ENCODE results near the gene PRRT1.

Gene PRRT1

DNA sequence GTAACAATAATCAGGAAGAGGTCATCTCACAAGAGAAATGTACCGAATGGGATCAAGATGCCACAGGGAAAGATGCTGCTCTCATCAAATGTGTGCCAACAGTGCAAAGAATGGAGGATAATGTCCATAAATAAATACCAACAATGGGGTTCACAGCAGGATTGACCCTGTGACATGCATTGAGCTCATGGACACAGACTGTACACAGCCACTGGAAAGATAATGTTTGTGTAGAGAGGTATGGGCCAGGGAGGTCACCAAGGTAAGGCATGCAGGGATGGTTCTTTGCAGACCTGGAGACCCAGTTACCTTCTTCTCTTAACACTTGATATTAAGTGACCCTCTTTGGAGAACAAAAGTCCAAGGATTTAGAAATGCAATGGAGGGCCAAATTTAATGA lies 22.7 kb upstream of the PRRT1 start:
- FAIRE-seq, result no peak

DNA sequence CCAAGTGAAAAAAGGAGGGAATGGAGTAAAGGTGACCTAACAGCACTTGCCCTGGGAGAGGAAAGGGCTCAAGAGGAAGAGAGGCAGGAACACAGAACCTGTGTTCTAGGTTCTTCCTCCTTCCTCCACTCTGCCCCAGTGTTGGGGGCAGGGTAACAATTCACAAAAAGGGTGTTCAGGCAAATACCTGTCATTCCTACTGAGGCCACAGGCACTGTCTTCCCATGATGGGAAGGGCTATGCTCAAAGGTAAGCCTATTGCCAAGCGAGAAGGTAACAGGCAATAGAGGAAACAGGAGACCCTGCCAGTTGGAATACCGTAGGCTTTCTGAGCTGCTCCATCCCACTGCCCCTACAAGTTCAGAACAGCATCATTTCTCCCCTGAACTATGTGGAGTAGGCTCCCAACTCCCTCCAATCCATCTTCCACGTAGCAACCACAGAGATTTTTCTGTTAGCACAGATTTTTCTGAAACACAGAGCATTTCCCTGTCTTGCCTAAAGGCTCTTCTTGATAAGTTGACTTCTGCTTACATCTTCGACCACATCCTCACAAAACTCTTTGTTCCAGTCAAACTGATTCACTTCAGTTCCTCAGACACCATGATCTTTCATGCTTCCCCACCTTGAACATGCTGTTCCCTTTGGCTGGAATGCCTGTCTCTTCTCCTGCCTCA lies 21.4 kb upstream of the PRRT1 start:
- no peak for FAIRE-seq

DNA sequence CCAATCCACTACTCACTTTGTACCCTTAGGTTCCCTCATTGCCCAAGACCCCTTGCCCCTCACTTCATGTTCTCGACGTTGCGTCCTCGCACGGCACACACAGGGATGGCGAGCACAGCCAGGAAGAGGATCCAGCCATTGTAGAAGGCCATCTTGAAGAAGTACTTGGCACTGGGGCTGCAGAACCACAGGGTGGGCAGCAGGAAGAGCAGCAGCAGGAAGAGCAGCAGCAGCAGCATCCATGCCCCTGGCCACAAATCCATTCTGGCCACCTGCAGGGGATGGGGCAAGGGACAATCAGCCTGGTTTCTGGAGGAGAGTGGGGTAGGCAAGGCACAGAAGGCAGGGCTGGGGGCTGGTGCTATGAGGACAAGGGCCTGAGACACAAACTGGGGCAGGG lies 19.5 kb upstream of the PRRT1 start:
- no peak for FAIRE-seq

DNA sequence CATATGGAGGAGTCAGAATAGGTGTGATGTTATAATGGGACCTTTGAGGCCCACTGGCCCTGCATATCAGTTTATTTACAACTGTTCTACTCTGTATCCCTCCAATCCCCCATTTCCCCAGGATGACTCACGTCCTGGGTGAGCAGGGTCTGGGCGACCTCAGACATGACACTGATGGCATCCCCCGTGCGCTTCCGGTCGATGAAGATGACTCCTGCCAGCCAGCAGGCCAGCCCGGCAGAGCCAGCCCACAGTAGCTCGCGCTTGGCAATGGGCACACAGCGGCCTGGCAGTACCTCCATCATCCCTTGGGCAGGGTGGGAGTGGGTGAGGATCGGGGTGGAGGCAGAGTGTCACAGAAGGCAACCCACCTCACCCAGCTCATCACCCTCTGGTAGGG lies 18.6 kb upstream of the PRRT1 start:
- no peak for FAIRE-seq

DNA sequence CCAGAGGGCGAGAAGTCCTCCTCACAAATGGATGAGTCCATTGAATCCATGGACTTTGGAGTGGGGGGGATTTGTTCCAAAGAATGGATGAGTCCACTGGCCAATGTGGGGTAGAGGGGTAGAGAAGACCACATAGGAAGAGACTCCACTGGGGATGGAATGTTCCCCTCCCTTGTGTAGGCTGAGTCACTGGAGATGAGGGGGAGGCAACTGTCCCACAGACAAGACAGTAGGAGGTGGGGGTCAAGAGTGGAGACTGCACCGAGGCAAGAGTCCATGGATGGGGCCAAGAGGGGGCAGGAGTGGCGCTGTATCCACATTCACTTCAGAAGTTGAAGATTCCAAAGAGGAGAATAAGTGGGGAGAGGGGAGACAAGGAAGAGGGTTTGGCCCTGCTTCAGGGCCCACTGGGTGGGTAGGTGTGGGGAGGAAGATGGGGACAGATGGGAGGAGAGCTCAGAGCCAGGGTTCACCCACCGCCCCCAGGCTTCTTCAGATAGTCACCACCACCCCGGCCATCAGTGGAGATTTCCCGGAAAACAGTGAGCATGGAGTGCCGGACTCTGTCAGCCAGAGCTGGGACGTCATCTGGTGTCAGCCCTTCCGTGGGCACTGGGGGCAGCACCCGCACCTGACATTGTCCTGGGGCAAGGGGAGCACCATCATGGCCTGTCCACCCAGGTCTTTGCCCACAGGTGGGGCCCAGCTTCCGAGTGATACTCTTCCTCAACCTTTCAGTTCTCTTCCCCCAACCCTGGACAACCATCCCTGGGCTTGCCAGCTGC lies 17.3 kb upstream of the PRRT1 start:
- FAIRE-seq, result no peak

DNA sequence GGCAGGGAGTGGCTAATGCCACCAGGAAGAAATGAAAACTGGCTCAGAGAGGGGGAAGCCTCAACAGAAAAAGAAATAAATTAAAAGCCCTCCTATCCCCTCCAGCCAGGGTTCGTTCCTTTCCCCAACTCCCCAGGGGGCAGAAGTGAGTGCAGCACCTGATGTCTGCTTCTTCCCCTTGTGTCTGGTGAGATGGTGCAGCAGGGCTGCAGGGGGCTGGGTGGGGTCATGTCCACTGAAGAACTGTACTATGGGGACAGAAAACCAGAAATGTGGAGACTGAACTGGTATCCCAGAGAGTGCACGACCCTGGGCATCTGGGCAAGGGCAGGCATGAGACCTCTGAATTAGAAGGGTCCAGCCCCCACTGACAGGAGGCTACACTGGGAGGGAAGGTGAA lies 16.6 kb upstream of the PRRT1 start:
- no peak for FAIRE-seq

DNA sequence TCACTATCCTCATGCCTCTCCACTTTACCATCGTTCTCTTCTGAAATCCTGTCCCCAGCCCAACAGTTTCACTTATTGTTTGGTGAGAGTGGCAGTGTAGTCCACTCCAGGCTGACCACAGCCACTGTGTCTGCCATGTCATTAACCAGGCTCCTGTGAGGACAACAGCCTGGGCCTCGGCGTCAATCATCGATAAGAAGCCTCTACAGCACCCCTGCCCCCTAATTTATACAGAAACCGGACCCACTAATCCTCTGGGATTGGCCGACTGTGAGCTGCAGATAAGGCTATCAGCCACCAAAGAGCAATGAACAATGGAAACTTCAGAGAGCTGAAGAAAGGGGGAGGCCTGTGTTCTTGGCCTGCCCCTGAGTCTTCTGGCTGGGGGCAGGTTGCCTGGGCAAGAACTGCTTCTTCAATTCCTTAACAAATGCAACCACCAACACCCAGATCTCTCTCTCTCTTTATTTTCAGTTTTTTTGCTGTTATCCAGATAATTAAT lies 16.1 kb upstream of the PRRT1 start:
- FAIRE-seq, result no peak

DNA sequence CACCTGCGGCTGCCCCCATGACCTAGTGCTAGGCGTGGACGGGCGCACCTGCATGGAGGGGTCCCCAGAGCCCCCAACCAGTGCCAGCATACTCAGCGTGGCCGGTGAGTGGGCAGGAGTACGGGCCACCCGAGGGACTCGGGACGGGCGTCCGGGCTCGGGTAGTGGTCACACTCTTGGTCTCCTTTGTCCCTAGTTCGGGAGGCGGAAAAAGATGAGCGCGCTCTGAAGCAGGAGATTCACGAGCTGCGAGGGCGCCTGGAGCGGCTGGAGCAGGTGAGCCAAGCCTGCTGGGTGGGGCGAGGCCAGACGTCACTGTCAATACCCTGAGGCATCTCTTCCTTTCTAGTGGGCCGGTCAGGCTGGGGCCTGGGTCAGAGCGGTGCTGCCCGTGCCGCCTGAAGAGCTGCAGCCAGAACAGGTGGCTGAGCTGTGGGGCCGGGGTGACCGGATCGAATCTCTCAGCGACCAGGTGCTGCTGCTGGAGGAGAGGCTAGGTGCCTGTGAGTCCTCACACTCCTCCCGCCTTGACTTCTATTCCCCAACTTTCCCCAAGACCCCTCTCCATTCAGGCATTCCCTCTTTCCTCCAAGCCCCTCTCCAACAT lies 15.5 kb upstream of the PRRT1 start:
- no peak for FAIRE-seq

DNA sequence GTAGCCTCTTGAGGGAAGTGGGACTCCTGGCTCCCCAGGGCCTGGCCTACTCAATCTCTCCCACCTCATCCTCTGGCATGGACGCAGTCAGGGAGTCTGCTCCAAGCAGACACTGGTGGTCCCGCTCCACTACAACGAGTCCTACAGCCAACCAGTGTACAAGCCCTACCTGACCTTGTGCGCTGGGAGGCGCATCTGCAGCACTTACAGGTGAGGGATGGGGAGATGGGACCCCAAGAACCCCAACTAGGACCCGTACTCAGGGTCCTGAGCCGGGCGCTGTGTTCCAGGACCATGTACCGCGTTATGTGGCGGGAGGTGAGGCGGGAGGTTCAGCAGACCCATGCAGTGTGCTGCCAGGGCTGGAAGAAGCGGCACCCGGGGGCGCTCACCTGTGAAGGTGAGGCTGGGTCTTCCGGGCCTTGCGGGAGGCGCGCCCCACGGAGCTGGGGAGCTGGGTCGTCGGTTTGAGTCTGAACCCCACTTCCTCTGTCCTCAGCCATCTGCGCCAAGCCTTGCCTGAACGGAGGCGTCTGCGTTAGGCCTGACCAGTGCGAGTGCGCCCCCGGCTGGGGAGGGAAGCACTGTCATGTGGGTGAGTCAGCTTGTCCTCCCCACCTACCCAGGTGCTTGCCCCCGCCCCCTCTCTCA lies 14.8 kb upstream of the PRRT1 start:
- no peak for FAIRE-seq

DNA sequence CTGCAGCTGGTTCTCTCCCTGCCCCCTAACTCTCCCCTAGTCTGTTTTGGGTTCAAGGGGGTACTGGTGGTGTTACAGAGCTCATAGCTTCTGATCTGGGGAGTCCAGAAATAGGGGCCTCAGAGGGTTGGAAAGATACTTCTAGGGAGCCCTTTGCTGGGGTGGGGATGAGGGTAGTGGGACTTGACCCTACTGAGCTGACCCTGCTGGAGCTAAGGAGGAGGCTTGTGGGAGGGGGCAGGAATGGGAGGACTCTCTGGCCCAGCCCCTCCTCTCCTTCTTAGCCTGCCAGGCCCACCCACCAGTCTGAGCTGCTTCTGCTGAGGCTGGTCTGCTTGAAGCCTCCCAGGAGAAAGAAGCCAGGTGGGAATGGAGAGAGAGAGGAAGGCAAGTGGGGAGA lies 12.6 kb upstream of the PRRT1 start, which contains the start of gene EGFL8:
TSS of gene EGFL8 (plus strand) at position 301 of the 400 bp plus-strand sequence. CDS start 1,571 bp downstream, outside the sequence.
- FAIRE-seq, result no peak

DNA sequence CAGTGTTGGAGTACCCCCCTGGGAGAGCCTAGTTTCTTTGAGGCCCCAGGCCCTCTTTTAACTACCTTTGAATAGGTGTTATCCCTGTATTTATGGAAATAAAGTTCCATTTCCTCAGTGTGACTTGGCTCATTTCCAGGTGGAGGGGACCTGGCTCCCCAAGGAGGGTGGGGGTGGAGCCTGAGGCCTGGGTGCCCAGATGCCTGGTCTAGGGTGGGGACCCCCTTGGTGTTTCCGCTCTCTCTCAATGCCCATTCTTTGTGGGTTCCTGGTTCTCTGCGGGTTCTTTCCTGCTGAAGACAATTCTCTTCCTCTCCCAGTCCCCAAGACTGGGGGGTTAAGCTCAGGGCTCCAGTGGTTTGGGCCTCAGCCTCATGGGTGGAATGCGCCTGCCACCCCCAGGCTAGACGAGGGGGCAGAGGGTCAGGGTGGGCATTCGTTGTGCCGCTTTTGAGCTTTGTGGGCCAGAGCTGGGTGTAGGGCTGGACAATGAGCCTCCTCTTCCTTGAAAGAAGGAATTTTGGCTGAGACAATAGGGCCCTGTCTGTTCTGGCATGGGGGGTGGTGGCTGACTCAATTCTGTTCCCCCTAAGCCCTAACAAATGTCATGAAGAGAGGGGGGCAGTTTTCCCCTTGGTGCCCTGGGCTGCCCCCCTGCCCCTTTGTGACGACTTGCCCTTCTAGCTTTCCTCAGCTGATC lies 12.0 kb upstream of the PRRT1 start:
- no peak for FAIRE-seq

DNA sequence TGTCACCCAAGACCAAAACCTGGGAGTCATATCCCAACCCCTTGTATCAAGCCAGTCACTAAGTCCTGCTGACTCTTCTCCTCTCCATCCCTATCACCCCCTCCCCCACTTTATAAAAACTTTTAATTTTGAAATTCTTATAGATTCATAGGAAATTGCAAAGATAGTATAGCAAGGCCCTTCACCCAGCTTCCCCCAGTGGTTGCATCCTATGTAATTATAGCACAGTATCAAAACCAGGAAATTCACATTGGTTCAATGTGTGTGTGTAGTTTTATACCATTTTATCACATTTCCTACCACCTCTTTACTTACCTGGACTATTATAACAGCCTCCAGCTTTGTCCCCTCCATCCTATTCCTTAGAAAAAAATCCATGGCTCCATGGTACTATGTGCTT lies 6.3 kb upstream of the PRRT1 start:
- no peak for FAIRE-seq

DNA sequence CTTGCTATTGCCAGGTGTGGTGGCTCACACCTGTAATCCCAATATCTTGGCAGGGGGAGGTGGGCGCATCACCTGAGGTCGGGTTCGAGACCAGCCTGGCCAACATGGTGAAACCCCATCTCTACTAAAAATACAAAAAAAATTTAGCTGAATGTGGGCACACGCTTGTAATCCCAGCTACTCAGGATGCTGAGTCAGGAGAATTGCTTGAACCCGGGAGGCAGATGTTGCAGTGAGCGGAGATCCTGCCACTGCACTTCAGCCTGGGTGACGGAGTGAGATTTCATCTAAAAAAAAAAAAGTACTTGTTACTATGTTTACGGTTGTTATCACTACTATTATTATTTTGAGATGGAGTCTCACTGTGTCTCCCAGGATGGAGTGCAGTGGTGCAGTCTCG lies 5.2 kb upstream of the PRRT1 start:
- FAIRE-seq, result no peak

DNA sequence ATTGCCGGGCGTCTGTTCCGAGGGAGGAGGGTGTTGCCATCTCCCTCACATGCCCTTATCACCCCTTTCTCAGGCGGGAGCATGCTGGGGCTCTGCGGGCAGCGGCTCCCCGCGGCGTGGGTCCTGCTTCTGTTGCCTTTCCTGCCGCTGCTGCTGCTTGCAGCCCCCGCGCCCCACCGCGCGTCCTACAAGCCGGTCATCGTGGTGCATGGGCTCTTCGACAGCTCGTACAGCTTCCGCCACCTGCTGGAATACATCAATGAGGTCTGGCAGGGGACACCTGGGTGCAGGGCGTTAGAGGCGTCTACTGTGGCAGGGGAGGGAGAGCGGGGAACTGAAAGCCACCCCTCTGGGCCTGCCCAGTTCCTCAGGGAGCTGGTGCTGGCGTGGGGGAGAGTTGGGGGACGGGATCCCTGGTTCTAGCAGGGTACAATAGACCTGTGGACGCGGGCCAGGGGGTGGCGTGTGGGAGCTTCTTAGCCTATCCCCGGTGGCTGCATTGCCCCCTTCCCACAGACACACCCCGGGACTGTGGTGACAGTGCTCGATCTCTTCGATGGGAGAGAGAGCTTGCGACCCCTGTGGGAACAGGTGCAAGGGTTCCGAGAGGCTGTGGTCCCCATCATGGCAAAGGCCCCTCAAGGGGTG lies 2.9 kb upstream of the PRRT1 start:
- no peak for FAIRE-seq

DNA sequence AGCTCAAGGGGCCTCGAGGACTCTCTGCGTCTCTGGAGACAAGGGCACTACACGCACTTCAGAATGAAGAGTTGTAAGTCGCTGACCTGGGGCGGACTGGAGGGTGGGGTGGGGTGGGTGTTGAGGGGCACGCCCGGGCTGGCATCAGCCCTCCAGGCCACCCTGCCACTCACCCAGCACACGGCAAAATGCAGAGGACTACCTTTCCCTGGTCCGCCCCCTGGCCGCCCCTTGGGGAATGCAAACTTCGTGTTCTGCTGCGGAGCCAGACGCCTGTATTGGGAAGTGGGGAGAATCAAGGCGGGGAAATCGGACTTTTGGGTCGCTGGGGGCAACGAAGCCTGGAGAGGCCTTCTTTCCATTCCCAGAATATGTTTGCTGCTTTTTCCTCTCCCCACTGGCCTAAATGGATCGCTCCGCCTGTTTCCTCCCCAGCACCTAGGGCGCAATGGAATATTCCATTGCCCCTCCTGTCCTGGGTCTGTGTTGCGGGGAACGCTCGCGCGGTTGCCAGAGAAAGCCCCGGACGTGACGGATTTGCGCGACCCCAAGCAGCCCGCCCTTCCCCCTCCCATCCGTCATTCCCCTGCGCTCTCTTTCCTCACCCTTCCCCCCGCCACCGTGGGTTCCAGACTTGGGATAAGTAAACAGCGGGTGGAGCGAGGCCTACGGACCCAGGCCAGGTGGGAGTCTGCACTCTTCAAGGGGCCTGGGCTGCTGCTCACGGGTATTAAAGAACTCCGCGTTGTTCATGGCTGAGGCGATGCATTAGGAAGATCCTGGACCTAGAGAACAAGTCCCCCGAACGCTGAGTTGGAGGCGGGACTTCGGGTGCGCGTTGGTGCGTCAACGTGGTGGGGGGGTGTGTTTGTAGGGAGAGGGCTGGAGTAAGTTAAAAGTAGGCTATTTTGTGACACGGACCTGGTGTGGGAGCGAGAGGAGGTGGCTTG lies 2.1 kb upstream of the PRRT1 start, which contains the start of gene PPT2:
TSS of gene PPT2 (plus strand) at position 578 of the 950 bp plus-strand sequence. CDS start 454 bp downstream, outside the sequence.
- no peak for FAIRE-seq

DNA sequence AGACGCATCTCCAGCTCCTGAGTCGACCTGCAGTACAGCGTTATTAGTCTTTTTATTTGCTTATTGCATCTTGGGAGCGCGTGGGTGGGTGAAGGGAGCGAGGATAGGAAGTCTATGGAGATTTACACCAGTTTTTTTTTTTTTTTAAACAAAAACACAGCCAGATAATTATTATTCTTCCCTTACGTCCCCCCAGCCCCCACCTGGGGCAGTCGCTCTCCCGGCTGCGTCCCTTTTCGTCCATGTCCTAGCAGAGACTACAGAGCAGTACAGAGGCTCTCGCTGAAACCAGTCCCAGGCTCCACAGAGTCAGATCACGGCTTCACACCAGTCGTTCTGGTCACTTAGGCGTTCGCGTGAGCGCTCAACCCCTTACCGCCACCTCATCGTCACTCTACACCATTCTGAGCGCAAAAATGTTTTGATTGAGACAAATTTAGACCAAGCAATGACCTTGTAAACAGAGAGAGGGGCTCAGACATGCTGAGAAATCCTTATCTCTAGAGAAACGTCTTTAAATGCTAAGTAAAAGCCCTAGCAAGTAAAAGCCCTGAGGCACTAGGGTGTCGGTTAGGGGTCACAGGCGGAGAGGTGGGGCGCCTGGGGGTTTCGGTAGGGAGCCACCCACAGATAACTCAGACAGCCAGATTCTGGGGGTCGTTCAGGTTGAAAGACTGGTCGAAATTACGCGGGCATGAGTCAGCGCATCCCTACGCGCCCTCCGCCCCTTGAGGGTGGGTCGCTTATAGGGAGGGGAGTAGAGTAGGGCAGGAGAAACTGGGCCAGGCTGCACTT lies 1.2 kb upstream of the PRRT1 start:
- no peak for FAIRE-seq

DNA sequence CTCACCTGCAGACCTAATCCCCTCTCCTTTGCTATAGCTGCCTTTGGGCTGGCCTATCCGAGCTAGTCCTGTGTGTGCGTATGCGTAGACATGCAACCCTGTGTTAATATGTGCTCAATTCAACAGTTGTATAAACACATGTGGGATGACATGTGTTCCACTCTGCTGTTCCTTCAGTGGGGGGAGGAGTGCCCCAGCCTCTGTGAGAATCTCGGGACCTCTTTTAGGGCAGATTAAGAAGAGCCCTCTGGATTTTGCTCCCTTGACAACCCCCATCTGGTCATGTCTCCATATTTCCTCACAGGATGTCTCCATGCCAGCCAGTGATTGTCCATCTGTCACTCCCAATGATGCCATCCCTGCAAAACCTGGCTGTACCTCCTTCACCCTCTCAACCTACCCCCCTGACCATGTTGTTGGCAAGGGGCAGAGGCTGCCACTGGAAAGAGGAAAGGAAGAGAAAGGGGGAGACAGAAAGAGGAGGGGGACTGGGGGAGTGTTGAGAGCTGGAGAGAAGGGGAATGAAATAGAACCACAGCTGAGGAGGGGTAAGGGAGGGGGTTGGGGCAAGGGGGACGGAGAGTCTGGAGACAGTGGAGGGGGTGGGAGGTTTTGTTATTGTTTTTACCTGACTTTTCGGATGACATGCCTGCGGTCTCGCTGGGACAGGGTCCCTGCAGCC lies 417 bp downstream of the PRRT1 start:
- FAIRE-seq, result no peak

DNA sequence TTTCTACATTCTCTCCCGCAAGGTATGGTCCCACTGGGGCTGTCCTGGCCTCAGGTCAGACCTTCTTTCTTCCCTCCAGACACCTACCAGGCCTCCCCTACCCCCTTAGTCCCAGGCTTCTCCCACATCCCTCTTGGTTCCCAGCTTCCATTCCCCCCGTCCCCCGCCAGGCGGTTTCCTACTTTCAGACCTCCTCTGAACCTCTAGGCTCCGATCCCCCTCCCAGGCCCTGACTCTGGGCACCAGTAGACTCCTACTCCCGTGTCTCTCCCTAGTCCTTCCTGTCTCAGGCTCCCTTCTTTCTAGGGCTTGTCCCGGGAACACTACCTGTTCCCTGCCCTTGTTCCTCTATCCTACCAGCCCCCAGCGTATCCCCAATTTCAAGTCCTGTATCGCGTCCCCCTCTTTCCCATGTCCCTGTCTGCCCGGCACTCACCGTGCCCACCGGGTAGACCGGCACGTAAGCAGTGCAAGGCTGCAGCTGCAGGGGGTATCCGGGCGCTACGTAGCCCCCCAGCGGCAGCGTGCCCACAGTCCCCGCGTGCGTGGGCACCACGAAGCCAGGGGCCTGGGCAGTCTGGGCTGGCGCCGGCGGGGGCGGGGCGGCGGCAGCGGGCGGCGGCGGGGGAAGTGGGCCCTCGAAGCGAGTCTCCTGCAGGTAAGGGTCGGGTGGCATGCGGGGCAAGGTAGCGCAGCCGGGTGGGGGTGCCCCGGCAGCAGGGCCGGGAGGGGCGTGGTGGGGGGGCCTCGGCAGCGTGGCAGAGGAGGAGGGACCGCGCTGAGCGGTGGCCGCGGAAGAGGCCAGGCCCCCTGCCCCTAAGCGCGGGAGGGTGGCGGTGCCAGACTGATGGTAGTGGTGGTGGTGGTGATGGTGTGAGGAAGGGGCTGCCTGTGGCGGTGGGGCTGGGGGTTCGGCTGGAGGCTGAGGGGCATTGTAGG lies 1.5 kb downstream of the PRRT1 start:
- no peak for FAIRE-seq
